HG02642 (cell line): Measurements from ENCODE around the gene HDAC11.
"Not testable (repeated sequence)": the region's sequence is repeated elsewhere in the genome, so short reads cannot be mapped to it uniquely, and the experiment has no call there.

Experiments
- ATAC-seq: cut with Tn5 transposase; IDR thresholded peaks from one replicate; pipeline ENCODE4 v1.9.1; 2021; ENCODE audit warnings: mild to moderate bottlenecking; ENCODE audit not compliant: unreplicated experiment, poor library complexity

HDAC11 gene

GRCh38 chr3:13465236-13465873 lies 14.8 kb upstream of the HDAC11 start:
- no peak for ATAC-seq

- no peak for ATAC-seq
Measured at GRCh38 chr3:13466781-13467180, 13.3 kb upstream of the HDAC11 start.

GRCh38 chr3:13470894-13471574 lies 9.1 kb upstream of the HDAC11 start:
- no peak for ATAC-seq

- no peak for ATAC-seq
Measured at GRCh38 chr3:13472286-13472685, 7.8 kb upstream of the HDAC11 start.

GRCh38 chr3:13473020-13473419 lies 7.1 kb upstream of the HDAC11 start:
- ATAC-seq: no peak

GRCh38 chr3:13474021-13474420 lies 6.1 kb upstream of the HDAC11 start:
- ATAC-seq: no peak

- no peak for ATAC-seq
Measured at GRCh38 chr3:13474776-13475303, 5.3 kb upstream of the HDAC11 start.

GRCh38 chr3:13475871-13476590 lies 4.1 kb upstream of the HDAC11 start:
- no peak for ATAC-seq

GRCh38 chr3:13477943-13478342 lies 2.2 kb upstream of the HDAC11 start:
- no peak for ATAC-seq

GRCh38 chr3:13479332-13479581 lies 849 bp upstream of the HDAC11 start:
- peak; percentile 2 for ATAC-seq

- ATAC-seq: peak; percentile 29
Measured at GRCh38 chr3:13480340-13481318, 523 bp downstream of the HDAC11 start.

- ATAC-seq: no peak
Measured at GRCh38 chr3:13482106-13482690, 2.1 kb downstream of the HDAC11 start.

GRCh38 chr3:13483286-13483685 lies 3.2 kb downstream of the HDAC11 start:
- ATAC-seq: no peak

GRCh38 chr3:13483988-13484695 lies 4.0 kb downstream of the HDAC11 start:
- no peak for ATAC-seq

- ATAC-seq: no peak
Measured at GRCh38 chr3:13484851-13485590, 4.9 kb downstream of the HDAC11 start.

GRCh38 chr3:13485630-13486562 lies 5.8 kb downstream of the HDAC11 start:
- ATAC-seq: not testable (repeated sequence)

GRCh38 chr3:13487403-13487802 lies 7.3 kb downstream of the HDAC11 start:
- ATAC-seq: no peak
